GM18502 (cell line): ENCODE results near the gene C1GALT1C1L.
"Not testable (repeated sequence)": the region's sequence is repeated elsewhere in the genome, so short reads cannot be mapped to it uniquely, and the experiment has no call there.

Experiments
- ATAC-seq: cut with Tn5 transposase; IDR thresholded peaks from one replicate; pipeline ENCODE4 v1.9.1; 2021; ENCODE audit warnings: mild to moderate bottlenecking; ENCODE audit not compliant: unreplicated experiment, poor library complexity

Gene C1GALT1C1L

DNA sequence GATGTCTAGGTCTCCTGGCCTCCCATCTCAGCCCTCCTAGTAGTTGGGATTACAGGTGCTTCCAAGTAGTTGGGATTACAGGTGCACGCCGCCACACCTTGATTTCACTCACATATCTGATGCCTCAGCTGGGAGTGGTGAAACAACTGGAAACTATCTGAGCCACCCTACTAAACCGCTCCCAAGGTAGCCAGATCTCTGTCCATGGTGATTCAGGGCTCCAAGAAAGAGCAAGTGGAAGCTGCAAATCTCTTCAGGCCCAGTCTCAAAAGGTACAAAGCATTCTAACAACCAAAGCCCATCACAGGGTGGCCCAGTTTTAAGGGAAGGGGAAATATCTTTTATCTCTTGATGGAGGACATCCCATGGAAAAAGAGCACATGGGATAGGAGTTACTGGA, 19.0 kb downstream of the C1GALT1C1L start:
- no peak for ATAC-seq

DNA sequence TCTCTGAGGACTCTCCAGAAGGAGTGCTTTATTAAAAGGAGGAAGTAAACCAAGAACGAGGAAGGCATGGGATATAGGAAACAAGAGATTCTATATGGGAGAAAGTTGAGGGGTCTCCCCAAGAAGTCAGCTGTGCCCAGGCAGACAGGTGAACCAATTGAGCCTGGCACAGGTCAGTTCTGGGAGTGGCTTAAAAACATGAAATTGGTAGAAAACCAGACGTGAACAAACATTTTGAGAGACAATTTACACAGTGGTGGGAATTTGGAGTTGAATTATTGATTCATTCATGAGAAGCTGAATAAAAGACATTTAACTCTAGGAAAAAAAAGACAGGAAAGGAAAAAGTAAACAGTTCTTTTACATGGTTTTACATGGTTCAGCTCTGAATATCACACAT, 22.7 kb downstream of the C1GALT1C1L start:
- no peak for ATAC-seq

DNA sequence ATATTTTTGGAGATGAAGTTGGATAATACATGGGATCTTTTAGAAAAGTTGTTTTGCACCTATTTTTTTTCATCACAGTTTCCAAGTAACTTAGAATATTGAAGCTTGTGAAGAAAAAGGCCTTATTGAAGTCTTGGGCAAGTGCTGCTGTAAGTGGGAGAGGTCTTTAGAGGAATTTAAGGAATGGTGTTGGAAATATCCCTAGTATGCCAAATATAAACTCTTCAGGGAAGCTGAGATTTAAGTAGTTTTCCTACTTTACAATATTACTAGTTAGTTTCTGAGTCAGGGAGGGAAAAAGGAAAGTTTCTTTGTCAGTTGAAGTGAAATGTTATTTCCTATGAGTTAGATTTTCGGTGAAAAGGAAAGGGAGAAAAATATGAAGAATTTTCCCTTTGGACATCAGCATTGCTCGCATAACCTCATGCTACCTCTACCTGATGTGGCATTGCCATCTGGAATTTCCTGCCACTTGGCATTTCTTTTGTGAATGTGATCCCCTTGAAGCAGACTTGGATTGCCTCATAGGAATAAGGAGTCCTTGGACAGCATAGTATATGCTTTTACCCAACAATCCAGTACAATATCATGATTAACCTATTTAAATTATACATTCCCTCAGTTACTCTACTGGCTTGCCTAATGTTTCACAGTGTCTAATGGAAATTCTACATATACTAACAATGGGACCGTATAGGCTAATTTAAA, 27.1 kb downstream of the C1GALT1C1L start:
- no peak for ATAC-seq

DNA sequence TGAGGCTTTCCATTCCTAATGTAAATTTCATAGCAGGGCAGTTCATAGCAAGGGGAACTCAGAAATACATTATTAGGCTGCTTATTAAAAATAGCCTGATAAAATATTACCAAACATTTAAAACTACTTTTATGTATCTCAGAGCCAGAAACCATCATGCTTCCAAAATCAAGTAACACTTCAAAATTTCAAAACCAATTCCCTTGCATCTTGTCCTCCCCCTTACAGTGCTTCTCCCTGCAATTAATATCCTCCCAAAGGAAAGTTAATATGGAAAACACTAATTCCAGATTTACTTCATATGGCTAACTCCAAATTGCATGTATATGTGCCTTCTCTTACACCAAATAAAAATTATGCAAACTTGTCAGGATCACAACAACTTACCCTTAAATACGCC, 32.5 kb downstream of the C1GALT1C1L start:
- no peak for ATAC-seq

DNA sequence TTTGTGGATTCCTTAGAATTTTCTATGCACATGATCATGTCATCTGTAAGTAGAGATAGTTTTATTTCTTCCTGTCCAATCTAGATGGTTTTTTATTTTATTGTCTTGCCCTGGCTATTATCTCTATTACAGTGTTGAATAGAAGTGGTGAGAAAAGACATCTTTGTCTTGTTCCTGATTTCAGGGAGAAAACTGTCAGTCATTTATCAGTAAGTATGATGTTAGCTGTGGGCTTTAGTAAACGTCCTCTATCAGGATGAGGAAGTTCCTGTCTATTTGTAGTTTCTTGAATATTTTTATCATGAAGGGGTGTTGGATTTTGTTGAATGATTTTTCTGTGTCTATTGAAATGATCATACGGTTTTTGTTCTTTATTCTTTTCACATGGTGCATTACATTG, 33.9 kb downstream of the C1GALT1C1L start:
- ATAC-seq: no peak

DNA sequence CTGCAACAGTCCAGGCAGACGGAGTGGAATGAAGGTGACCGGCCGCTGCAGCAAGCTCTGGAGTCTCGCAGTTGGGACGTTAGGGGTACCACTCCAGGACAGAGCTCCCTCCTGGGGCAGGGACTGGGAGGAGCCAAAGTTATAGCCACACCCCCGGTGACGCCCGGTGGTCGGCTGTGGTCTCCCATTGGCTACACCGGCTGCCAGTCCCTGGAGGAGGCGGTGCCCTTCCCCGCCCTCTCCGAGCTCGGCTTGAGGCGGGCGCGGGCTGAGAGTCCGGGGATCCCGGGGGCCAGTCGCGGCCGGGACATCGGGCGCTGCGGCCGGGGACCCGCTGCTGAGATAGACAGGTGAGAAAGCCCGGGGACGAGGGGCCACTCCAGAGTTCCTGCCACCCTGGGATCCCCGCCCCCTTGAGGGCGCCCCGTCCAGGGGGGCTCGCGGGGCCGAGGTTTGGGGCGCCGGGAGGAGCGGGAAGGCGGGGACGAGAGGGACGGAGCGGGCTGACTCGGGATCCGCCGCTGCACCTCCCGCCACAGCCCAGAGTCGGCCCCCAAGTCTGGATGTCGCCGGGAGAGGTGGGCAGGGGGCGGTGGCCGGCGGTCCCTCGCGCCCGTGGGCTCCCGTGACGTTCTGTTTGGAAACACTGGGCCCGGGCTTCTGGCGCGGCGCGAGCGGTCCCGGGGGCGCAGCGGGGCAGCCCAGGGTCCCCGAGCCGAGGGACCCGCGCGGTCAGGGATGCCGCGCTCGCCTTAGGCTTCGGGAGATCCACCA, 39.0 kb downstream of the C1GALT1C1L start, which contains the start of gene PLEKHH2:
PLEKHH2 (plus strand) TSS at position 231 of the 774 bp plus-strand sequence. CDS start 7,414 bp downstream, outside the sequence.
- ATAC-seq: peak; percentile 100

DNA sequence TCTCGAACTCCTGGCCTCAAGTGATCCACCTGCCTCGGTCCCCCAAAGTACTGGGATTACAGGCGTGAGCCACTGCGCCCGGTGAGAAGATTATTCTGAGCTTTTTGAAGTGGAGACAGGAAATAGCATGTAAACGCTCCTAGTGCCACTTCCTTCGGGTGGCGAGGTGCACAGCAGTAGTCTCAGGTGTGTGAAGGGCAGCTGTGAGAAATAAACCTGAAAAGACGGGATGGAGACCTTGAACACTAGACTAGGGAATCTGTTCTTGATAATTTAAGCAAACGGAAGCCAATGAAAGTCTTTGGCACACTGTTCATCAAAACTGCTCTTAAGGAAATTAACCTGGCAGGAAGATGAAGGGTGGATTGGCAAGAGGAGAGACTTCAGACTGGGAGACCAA, 39.6 kb downstream of the C1GALT1C1L start:
- no peak for ATAC-seq

DNA sequence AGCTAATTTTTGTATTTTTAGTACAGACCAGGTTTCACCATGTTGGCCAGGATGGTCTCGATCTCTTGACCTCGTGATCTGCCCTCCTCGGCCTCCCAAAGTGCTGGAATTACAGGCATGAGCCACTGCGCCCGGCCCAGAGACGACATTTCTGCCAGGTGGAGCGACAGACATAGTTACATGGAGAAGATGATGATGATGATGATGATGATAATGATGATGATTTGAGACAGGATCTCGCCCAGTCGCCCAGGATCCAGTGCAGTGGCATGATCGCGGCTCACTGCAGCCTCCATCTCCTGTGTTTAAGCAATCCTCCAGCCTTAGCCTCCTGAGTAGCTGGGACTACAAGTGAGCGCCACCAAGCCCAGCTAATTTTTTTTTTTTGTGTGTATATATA, 40.1 kb downstream of the C1GALT1C1L start:
- ATAC-seq: not testable (repeated sequence)

DNA sequence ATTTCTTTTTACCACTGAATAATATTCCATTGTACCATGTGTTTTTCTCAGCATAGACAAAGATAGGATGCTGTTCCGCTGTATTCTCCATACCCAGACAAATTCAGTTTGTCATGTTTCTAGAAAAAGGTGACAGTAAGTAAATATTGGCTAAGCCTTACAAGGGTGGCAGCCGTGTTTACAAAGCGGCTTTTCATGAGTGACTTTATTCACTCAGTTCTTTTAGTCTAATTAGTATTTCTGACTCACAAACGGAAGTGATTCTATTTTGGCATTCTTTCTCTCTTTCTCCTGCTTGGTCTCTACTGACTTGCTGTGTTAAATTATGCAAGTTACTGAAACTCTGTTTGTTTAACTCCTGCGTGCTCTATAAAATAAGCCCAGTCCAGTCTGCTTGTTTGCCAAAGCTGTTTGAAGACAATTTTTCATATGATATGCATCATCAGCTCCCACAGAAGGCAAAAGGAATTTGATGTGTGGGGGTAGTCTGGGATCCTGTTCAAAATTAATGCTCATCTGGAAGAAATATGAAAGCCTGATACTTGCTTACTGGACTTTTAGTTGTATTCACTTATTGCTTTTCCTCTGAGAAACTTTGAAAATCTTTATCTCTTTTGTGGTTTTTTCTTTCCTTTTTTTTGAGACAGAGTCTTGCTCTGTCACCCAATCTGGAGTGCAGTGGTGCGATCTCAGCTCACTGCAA, 41.5 kb downstream of the C1GALT1C1L start:
- no peak for ATAC-seq

DNA sequence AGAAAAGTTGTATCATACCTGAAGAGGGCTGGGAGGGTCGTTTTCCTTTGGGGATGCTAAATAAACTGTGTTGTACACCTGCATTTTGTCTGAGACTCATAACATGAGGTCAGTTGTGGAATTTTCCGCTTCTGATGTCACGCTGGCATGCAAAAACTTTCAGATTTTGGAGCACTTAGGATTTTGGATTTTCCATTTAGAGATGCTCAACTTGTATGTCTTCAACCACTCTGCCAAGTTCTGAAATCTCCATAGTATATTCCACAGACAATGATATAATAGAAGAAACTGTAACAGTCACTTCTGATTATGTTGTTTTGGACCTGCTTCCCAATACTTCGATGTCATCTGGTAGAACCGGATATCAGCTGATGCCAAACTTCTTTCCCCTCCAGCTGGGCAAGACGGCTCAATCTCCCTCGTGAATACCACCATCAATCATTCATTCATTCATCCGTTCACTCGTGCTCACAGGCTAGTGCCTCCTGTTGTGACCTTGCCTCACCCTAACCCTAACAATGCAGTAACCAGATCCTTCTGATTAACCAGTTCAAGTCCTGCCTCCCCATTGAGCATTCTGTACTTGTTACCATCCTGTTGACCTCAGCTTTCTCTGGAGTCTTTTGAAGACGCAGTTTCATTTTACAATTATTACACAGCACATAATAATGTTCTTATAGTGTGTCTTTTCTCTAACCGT, 44.5 kb downstream of the C1GALT1C1L start:
- ATAC-seq: no peak
